Activated gamma-delta T cell (primary cell): ENCODE results near the gene ADCY3.

Experiments
- DNase-seq: peaks from one replicate; lab custom pipeline; 2025; lab: John Stamatoyannopoulos, UW

Gene ADCY3

GRCh38 chr2:24903161-24904103 is 16.6 kb downstream of the ADCY3 start:
- no peak for DNase-seq

DNA sequence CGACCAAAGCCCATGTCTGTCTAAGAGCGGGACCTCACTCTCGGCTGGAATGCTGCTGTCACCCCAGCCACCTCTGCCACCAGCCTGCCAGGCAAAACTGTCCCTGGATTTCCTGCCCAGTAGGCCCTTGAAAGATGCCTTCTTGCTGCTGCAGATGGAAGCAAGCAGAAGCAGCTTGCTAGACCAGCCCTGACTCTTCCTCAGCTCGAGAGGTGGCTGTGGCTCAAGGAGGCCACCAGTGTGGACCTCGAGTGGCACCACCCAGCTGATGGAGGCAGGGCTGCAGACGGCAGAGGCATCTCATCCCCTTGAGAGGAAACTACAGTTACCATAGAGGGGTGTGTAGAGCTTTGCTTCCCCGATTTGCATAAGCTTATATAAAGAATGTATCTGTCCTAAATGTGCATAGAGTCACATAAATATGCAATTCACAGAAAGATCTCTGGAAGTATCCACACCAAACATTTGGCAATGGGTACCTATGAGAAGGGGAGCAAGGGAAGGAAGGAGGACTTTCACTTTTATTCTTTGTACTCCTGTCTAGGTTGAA is 20.6 kb downstream of the ADCY3 start:
- no peak for DNase-seq

GRCh38 chr2:24898122-24899109 is 21.6 kb downstream of the ADCY3 start:
- no peak for DNase-seq

GRCh38 chr2:24894750-24895149 is 25.3 kb downstream of the ADCY3 start:
- DNase-seq, result no peak

- no peak for DNase-seq
These were observed 26.1 kb downstream of the ADCY3 start for GRCh38 chr2:24893934-24894333.

GRCh38 chr2:24892928-24893327 is 27.1 kb downstream of the ADCY3 start:
- no peak for DNase-seq

DNA sequence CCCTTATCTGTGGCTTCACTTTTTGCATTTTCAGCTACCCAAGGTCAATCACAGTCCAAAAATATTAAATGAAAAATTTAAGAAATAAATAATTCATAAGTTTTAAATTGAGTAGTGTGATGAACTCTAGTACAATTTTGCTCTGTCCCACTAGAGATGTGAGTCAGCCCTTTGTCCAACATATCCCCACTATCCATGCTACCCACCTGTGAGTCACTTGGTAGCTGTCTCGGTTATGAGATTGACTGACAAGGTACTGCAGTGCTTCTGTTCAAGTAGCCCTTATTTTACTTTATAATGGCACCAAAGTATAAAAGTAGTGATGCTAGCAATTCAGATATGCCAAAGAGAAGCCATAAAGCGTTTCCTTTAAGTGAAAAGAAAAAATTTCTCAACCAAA is 28.8 kb downstream of the ADCY3 start:
- no peak for DNase-seq

GRCh38 chr2:24889221-24889620 is 30.8 kb downstream of the ADCY3 start:
- DNase-seq, result no peak

GRCh38 chr2:24888177-24888576 is 31.9 kb downstream of the ADCY3 start:
- no peak for DNase-seq

GRCh38 chr2:24887307-24887874 is 32.6 kb downstream of the ADCY3 start:
- no peak for DNase-seq

- no peak for DNase-seq
These were observed 33.2 kb downstream of the ADCY3 start for GRCh38 chr2:24886691-24887304.

- DNase-seq, result no peak
These were observed 33.9 kb downstream of the ADCY3 start for GRCh38 chr2:24886126-24886501.

- DNase-seq, result no peak
These were observed 34.6 kb downstream of the ADCY3 start for GRCh38 chr2:24885221-24886125.

- no peak for DNase-seq
These were observed 36.1 kb downstream of the ADCY3 start for GRCh38 chr2:24883946-24884345.

DNA sequence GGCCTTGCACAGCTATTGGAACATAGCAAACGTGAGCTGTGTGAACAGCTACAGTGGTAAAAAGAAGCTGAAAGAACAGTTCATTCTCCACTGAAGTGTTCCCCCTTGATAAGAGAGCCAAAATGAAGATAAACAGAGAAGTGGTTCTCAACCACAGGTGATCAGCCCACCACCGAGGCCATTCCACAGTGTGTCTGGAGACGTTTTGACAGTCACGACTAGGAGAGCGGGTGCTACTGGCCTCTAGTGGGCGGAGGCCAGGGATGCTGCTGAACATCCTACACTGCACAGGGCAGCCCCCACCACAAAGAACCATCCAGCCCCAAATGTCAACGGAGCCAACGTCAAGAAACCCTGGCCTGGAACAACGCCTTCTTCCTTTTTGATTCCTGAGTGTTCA is 38.4 kb downstream of the ADCY3 start:
- DNase-seq, result no peak

DNA sequence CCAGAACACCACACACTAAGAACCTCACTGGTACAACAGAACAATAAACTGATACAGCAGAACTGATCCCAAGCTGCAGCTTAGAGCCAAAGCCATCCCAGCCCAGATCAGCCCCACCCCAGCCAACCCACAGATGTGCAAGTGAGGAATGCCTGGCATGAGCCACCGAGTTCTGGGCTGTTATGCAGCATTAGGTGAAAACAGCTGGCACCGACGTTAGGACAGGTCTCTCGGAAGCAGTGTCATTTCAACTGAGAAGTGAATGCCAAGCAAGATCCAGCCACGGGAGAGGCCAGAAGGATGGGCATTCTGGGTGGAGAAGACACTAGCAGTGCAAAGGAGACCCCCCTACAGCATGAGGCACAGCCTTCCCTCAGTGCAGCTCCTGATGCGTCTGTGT is 38.9 kb downstream of the ADCY3 start:
- no peak for DNase-seq

- DNase-seq, result no peak
These were observed 41.7 kb downstream of the ADCY3 start for GRCh38 chr2:24878341-24878740.

DNA sequence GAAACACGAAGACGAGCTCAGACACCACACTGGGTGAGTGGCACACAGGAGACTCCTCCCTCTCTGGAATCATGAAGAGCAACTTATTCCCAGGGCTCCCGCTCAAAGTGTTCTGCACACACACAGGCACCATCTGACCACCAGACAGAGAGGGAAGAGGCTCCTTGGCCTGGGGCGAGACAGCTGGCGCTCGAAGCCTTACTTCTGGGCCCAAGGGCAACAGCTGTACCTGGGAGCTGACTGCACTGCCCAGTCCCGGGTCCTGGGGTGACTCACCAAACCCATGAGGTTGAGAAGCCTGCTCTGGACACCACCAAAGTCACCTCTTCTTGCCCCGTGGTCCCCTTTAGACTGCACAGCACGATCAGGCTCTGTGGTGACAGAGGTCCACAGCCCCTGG is 42.4 kb downstream of the ADCY3 start:
- DNase-seq, result no peak

DNA sequence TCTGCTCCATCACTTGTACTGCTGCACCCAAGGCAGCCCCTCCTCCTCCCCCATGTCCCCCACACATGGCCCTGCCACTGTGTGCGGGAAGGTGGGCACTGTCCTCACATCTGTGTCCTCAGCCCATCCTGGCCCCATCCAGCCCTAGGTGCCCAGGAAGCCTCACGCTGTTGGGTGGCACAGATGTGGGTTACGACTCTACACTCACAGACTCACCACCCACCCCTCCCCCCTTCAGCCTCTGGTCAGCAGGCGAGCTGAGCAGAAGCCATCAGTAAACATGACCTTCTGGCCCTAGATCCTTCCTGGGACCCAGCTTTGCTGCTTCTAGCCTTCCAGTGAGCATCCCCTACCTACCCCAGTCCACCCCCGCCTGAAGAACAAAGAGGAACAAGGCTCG is 43.0 kb downstream of the ADCY3 start:
- DNase-seq, result no peak

DNA sequence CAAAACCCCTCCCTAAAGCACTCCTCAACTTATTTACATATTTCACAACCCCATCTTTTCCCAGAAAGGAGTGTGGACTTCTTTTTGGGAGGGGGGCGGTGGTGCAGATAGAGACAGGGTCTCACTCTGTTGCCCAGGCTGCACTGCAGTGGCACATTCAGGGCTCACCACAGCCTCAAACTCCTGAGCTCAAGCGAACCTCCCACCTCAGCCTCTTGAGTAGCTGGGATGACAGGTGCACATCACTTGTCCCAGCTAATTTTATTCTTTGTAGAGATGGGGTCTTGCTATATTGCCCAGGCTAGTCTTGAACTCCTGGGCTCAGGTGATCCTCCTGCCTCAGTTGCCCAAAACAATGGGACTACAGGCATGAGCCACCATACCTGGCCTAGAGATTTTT is 44.1 kb downstream of the ADCY3 start:
- DNase-seq, result no peak

DNA sequence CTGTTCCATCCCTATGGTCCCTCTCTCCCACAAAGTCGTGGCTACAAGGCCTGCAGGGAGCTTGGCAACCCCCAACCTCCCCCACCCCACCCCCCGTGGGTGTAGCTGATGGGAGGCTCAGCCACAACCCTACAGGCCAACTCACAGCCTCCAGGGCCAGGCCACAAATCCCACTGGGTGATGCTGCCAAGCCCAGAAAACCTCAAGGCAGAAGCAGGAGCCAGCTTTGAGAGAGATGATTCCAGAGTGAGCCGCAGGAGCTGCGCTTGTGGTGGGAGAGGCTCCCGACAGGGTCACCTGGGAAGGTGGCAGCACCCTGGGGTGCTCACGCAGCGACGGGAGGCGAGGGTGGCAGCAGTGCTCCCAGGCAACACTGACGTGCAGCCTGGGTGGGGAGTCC is 44.8 kb downstream of the ADCY3 start:
- no peak for DNase-seq
